22Rv1 (cell line): ENCODE data around the gene SUPT20H.

ENCODE experiments used
- H3K27ac ChIP-seq: fragments of 450-650 bp; 2 replicates; pipeline ENCODE4 v1.5.1; 2017
- ZFX ChIP-seq: fragments of 450-650 bp; IDR thresholded peaks from 2 replicates; pipeline ENCODE4 v1.6.1; 2017; ENCODE audit warnings: antibody characterized with exemption, borderline replicate concordance
- TF ChIP-seq, protein P1 (sequence below): fragments of 450-650 bp; IDR thresholded peaks from 2 replicates; pipeline ENCODE4 v1.5.1; 2017; ENCODE audit warnings: mild to moderate bottlenecking

Gene SUPT20H

DNA sequence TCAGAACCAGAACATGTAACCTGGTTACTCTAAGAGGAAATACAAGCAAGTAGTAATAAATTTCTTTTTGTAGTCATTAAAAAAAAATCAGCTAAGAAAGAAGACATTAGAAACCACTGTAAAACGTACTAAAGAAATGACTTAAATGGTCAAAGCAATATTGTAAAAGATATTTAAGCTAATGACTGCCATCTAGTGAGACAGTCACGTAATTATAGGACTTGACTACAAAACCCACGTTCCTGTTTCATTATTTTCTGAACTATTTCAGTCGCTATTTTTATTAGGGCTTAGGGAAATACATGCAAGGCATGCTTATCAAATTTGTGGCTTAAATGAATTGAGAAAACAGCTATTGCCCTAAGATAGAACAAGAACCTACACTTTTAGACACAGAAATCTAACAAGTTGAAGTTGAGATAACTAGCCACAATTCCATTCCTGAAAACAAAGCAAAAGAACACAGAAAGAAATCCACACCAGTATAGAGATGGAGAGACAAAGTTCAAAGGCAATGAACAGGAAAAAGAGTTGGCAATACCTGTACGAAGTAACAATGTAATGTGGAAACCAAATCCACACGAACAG is 78.2 kb downstream of the SUPT20H start:
- peak overlapping the region; percentile 6 for H3K27ac ChIP-seq
- TF ChIP-seq ZFX, result no peak
- TF ChIP-seq, protein P1, sequence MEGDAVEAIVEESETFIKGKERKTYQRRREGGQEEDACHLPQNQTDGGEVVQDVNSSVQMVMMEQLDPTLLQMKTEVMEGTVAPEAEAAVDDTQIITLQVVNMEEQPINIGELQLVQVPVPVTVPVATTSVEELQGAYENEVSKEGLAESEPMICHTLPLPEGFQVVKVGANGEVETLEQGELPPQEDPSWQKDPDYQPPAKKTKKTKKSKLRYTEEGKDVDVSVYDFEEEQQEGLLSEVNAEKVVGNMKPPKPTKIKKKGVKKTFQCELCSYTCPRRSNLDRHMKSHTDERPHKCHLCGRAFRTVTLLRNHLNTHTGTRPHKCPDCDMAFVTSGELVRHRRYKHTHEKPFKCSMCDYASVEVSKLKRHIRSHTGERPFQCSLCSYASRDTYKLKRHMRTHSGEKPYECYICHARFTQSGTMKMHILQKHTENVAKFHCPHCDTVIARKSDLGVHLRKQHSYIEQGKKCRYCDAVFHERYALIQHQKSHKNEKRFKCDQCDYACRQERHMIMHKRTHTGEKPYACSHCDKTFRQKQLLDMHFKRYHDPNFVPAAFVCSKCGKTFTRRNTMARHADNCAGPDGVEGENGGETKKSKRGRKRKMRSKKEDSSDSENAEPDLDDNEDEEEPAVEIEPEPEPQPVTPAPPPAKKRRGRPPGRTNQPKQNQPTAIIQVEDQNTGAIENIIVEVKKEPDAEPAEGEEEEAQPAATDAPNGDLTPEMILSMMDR, result peak; percentile 74

DNA sequence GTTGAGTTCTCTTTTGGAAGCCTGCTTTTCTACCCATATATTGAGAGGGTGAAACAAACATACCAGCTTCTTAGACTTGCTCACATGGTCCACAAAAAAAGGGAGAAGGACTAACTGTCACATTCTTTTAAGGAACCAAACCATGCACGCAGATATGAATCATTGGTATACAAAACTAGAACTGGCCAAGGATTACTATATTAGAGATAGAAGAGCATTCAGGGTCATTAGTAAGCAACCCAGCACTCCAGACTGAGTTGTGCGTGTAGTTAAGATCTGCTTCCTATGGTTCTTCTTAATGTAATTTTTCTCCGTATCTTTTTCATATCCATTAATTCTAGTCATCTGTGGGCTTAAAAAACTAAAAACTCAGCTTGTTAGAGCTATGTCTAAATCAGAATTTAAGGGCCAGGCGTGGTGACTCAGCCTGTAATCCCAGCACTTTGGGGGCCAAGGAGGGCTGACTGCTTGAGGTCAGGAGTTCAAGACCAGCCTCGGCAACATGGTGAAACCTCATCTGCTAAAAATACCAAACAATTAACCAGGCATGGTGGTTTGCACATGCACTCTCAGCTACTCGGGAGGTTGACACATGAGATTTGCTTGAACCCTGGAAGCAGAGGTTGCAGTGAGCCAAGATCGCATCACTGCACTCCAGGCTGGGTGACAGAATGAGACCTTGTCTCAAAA is 80.0 kb downstream of the SUPT20H start:
- TF ChIP-seq ZFX, result no peak
- TF ChIP-seq, protein P1, result no peak
- H3K27ac ChIP-seq, result no peak overlapping the region

DNA sequence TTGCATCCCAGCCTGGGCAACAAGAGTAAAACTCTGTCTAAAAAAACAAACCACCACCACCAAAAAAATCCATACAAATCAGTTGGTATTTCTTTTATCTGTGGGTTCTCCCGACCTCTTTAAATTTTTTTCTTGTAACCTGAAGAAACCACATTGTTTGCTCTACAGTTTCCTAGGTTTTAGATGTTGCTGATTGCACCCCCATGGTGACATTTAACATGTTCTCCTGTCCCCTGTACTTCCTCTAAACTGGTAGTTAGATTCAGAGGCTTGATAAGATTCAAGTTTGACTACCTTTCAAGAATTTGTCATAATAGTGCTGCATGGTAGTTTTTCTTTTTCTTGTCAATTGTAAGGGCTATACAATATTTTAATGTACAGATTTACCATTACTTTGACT is 84.3 kb downstream of the SUPT20H start:
- no peak overlapping the region for H3K27ac ChIP-seq
- TF ChIP-seq ZFX, result no peak
- TF ChIP-seq, protein P1, result no peak

DNA sequence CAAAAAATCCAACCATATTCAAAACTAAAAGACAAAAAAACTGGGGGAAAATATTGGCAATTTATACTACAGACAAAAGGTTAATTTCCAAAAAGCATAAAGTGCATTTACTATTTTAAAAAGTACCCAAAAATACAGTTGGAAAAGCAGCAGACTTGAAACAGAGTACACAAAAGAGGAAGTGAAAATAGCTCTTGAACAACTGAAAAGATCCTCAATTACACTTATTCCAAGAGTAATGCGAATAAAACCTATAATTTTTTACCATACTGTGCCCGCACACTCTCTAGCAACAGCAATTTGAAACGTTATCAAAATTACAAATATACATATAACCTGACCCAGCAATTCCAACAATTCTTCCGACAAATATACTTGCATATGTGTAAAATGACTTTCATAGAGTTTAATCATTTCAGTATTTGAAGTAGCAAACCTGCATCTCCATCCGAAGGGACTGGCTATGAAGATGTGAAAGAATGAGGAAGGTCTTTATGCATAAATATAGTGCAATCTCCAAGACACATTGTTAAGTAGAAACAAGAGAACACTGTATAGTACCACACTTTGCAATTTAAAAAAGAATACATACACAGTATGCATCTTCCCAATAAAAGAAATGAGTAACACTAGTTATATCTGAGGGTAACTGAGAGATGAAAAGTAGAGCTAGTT is 85.7 kb downstream of the SUPT20H start:
- TF ChIP-seq, protein P1, result no peak
- TF ChIP-seq ZFX, result no peak
- no peak overlapping the region for H3K27ac ChIP-seq

DNA sequence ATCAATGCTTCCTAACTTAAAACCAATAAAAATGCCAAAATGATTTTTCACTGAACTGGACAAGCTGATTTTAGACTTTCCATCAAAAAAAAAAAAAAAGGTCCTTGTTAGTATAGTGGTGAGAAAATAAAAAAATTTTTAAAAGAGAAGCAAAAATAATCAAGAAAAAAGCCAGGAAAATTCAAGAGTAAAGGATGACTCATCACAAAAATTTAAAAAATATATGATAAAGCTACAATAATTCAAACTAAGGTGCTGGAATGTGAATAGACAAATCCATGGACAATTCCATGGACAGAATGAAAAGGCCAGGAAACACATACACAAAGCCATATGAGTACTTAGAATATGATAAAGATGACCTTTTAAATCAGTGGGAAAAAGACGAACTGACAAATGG is 86.5 kb downstream of the SUPT20H start:
- no peak overlapping the region for H3K27ac ChIP-seq
- no peak for TF ChIP-seq ZFX
- TF ChIP-seq, protein P1, result no peak

DNA sequence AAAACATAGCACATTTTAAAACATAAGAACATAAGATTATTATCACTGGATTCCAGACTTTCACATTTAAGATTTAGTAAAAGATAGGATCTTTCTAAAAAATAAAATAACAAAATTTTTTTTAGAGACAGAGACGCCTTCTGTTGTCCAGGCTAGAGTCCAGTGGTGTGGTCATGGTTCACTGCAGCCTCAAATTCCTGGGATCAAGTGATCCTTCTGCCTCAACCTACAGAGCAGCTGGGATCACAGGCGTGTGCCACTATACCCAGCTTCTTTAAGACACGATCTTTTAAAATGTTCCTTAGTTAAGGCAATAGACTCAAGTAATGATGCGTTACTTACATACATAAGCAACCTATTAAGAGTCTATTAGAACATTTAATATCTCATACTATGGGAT is 93.1 kb downstream of the SUPT20H start:
- H3K27ac ChIP-seq, result no peak overlapping the region
- TF ChIP-seq, protein P1, result no peak
- no peak for TF ChIP-seq ZFX

DNA sequence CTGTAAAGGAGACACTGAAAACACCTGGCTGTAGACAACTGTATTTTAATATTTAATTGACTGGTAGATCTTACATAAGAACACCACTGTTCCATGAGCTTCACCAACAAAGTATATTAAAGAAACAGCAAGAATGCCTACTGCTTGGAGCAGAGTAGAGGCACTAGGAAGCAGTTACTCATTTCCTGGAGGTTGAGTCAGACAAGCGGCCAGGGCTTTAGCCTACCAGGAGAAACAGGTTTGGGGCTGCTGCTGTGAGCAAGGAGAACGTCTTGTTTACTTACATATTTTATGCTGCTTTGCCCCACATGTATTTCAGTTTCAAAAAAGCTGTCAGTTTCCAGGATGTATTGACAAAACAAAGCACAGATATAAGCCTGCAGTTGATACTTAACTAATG is 93.7 kb downstream of the SUPT20H start:
- TF ChIP-seq ZFX, result no peak
- TF ChIP-seq, protein P1, result no peak
- H3K27ac ChIP-seq, result no peak overlapping the region
